Measurements from ENCODE around the gene ANXA2.
"Not testable (repeated sequence)": the region's sequence is repeated elsewhere in the genome, so short reads cannot be mapped to it uniquely, and the experiment has no call there.

ANXA2 gene

GRCh38 chr15:60369696-60370095, 28.1 kb downstream of the ANXA2 start:
- no peak for DNase-seq (ENCODE audit: low read depth)

- DNase-seq (ENCODE audit: low read depth), result no peak
Observed at GRCh38 chr15:60364612-60364924, 33.2 kb downstream of the ANXA2 start.

- no peak for DNase-seq (ENCODE audit: low read depth)
Observed at GRCh38 chr15:60363903-60364611, 33.7 kb downstream of the ANXA2 start.

GRCh38 chr15:60363087-60363549, 34.7 kb downstream of the ANXA2 start:
- DNase-seq (ENCODE audit: low read depth), result no peak

GRCh38 chr15:60362321-60363086, 35.3 kb downstream of the ANXA2 start:
- no peak for DNase-seq (ENCODE audit: low read depth)

GRCh38 chr15:60359738-60360137, 38.0 kb downstream of the ANXA2 start:
- DNase-seq (ENCODE audit: low read depth), result not testable (repeated sequence)

GRCh38 chr15:60358935-60359682, 38.7 kb downstream of the ANXA2 start:
- no peak for DNase-seq (ENCODE audit: low read depth)

- no peak for DNase-seq (ENCODE audit: low read depth)
Observed at GRCh38 chr15:60356832-60357231, 41.0 kb downstream of the ANXA2 start.

GRCh38 chr15:60355148-60355857, 42.5 kb downstream of the ANXA2 start:
- no peak for DNase-seq (ENCODE audit: low read depth)

GRCh38 chr15:60353245-60353920, 44.4 kb downstream of the ANXA2 start:
- DNase-seq (ENCODE audit: low read depth), result no peak

- DNase-seq (ENCODE audit: low read depth), result no peak
Observed at GRCh38 chr15:60352525-60352924, 45.3 kb downstream of the ANXA2 start.

GRCh38 chr15:60351066-60351465, 46.7 kb downstream of the ANXA2 start:
- DNase-seq (ENCODE audit: low read depth), result no peak

- DNase-seq (ENCODE audit: low read depth), result no peak
Observed at GRCh38 chr15:60350108-60350507, 47.7 kb downstream of the ANXA2 start.

GRCh38 chr15:60349589-60349988, 48.2 kb downstream of the ANXA2 start:
- no peak for DNase-seq (ENCODE audit: low read depth)

- DNase-seq (ENCODE audit: low read depth), result no peak
Observed at GRCh38 chr15:60347480-60348049, 50.2 kb downstream of the ANXA2 start.

GRCh38 chr15:60346653-60347052, 51.1 kb downstream of the ANXA2 start:
- DNase-seq (ENCODE audit: low read depth), result no peak

GRCh38 chr15:60346077-60346476, 51.7 kb downstream of the ANXA2 start:
- no peak for DNase-seq (ENCODE audit: low read depth)

GRCh38 chr15:60345598-60345997, 52.2 kb downstream of the ANXA2 start:
- no peak for DNase-seq (ENCODE audit: low read depth)

GRCh38 chr15:60344987-60345386, 52.8 kb downstream of the ANXA2 start:
- no peak for DNase-seq (ENCODE audit: low read depth)

- DNase-seq (ENCODE audit: low read depth), result no peak
Observed at GRCh38 chr15:60344461-60344860, 53.3 kb downstream of the ANXA2 start.

GRCh38 chr15:60343221-60343970, 54.4 kb downstream of the ANXA2 start:
- DNase-seq (ENCODE audit: low read depth), result no peak
